ENCODE results near the gene TCERG1L.

The TCERG1L gene

GRCh38 chr10:131093795-131094366 is 217.6 kb downstream of the TCERG1L start:
- DNase-seq, result no peak

GRCh38 chr10:131093346-131093745 is 218.2 kb downstream of the TCERG1L start:
- DNase-seq, result no peak

GRCh38 chr10:131092876-131093275 is 218.6 kb downstream of the TCERG1L start:
- no peak for DNase-seq

GRCh38 chr10:131092386-131092785 is 219.1 kb downstream of the TCERG1L start:
- DNase-seq, result no peak

- no peak for DNase-seq
Observed at GRCh38 chr10:131091682-131092081, 219.8 kb downstream of the TCERG1L start.

GRCh38 chr10:131090761-131091661 is 220.5 kb downstream of the TCERG1L start:
- no peak for DNase-seq

GRCh38 chr10:131089861-131090260 is 221.7 kb downstream of the TCERG1L start:
- DNase-seq, result no peak

- DNase-seq, result no peak
Observed at GRCh38 chr10:131089150-131089549, 222.4 kb downstream of the TCERG1L start.

- no peak for DNase-seq
Observed at GRCh38 chr10:131088619-131089018, 222.9 kb downstream of the TCERG1L start.

- no peak for DNase-seq
Observed at GRCh38 chr10:131087464-131088215, 223.9 kb downstream of the TCERG1L start.

- no peak for DNase-seq
Observed at GRCh38 chr10:131086511-131086910, 225.0 kb downstream of the TCERG1L start.

GRCh38 chr10:131086094-131086493 is 225.4 kb downstream of the TCERG1L start:
- no peak for DNase-seq

- DNase-seq, result no peak
Observed at GRCh38 chr10:131085091-131085860, 226.2 kb downstream of the TCERG1L start.

- no peak for DNase-seq
Observed at GRCh38 chr10:131084791-131085090, 226.8 kb downstream of the TCERG1L start.

GRCh38 chr10:131083915-131084790 is 227.4 kb downstream of the TCERG1L start:
- no peak for DNase-seq

- no peak for DNase-seq
Observed at GRCh38 chr10:131082991-131083481, 228.5 kb downstream of the TCERG1L start.

GRCh38 chr10:131082201-131082850 is 229.2 kb downstream of the TCERG1L start:
- DNase-seq, result no peak

- no peak for DNase-seq
Observed at GRCh38 chr10:131081786-131082185, 229.7 kb downstream of the TCERG1L start.

- no peak for DNase-seq
Observed at GRCh38 chr10:131081376-131081775, 230.1 kb downstream of the TCERG1L start.

GRCh38 chr10:131080571-131080970 is 230.9 kb downstream of the TCERG1L start:
- DNase-seq, result no peak

- no peak for DNase-seq
Observed at GRCh38 chr10:131079314-131079713, 232.2 kb downstream of the TCERG1L start.
